Brain microvascular endothelial cell (primary cell): ENCODE measurements around the gene SLC7A1.
A peak's percentile ranks its signal among the peaks of the same experiment; 100 is the strongest.

ENCODE experiments used
- DNase-seq: peaks from one replicate; pipeline ENCODE4 v3.0.0-alpha.2; 2020
- H3K27ac ChIP-seq: fragments of 250-450 bp; sonication (Bioruptor Pico); 2 replicates; pipeline ENCODE4 v1.5.1; 2020; ENCODE audit warnings: mild to moderate bottlenecking, moderate library complexity
- H3K27me3 ChIP-seq: fragments of 250-450 bp; sonication (Bioruptor Pico); replicated peaks from 2 replicates; pipeline ENCODE4 v1.5.1; 2020; ENCODE audit warnings: mild to moderate bottlenecking
- H3K36me3 ChIP-seq: fragments of 250-450 bp; sonication (Bioruptor Pico); replicated peaks from 2 replicates; pipeline ENCODE4 v1.5.1; 2020; ENCODE audit warnings: mild to moderate bottlenecking
- H3K4me3 ChIP-seq: 2 replicates; pipeline ENCODE4 v1.5.1; 2011; ENCODE audit warnings: low read depth, mild to moderate bottlenecking, control low read depth, low read length, moderate library complexity
- in situ Hi-C: cut with HindIII; loops from 2 replicates; pipeline ENCODE4 v1.10.0; 2017; ENCODE audit warnings: low sequenced_read_pairs, low pct_ligation_motif_present
- TF ChIP-seq, protein P1 (sequence below): IDR thresholded peaks from 2 replicates; pipeline ENCODE4 v1.5.1; 2011; ENCODE audit warnings: low read depth, mild to moderate bottlenecking, moderate library complexity, low read length, control low read depth, inconsistent platforms; ENCODE audit errors: missing control alignments

SLC7A1 gene

DNA sequence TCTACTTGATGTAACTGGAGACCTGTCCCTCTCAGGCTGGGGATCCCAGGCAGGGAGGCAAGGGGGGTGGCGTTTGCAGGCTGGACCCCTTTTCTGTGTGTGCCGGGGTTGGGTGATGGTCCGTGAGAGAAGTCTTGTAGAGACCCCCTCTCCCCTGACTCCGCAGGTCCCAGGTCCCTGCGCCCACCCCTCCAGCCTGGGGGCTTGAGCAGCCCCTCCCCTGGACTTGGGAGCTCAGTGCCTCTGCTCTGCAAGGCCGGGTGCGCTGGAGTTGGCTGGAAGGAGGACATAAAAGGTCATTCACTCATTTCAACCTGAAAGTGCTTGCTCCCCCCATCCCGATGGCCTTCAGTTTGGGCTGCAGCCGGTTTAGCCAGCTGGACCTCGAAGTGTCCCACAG, 89.5 kb downstream of the SLC7A1 start:
- Histone ChIP-seq H3K4me3 (no peak overlapping the region), H3K36me3 (peaks cover 8% of the 10 kb centered on the region), H3K27me3 (no peaks in the 10 kb centered on the region), H3K27ac (no peak overlapping the region)
- TF ChIP-seq, protein P1, sequence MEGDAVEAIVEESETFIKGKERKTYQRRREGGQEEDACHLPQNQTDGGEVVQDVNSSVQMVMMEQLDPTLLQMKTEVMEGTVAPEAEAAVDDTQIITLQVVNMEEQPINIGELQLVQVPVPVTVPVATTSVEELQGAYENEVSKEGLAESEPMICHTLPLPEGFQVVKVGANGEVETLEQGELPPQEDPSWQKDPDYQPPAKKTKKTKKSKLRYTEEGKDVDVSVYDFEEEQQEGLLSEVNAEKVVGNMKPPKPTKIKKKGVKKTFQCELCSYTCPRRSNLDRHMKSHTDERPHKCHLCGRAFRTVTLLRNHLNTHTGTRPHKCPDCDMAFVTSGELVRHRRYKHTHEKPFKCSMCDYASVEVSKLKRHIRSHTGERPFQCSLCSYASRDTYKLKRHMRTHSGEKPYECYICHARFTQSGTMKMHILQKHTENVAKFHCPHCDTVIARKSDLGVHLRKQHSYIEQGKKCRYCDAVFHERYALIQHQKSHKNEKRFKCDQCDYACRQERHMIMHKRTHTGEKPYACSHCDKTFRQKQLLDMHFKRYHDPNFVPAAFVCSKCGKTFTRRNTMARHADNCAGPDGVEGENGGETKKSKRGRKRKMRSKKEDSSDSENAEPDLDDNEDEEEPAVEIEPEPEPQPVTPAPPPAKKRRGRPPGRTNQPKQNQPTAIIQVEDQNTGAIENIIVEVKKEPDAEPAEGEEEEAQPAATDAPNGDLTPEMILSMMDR, result no peak
- in situ Hi-C loops, result no loop called here
- no peak for DNase-seq

DNA sequence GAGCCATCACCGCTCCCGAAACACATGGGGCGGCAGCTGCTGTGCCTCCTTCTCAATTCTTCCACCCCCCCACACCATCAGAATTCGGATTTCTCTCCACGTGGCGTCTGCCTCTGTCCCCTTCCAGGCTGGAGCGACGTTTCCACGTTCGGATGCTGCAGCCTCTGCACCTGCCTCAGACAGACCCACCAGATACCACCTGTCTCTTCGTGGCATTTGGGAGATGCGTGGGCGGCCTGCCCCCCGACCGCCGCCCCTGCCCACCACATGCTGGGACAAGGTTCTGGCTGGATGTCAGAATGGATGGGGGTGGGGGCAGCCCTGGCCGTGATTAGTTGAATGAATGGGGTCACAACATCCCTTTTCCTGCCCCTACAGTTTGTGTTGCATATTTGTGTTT, 90.0 kb downstream of the SLC7A1 start:
- peaks cover 3% of the 10 kb centered on the region for H3K36me3 ChIP-seq
- no peak for DNase-seq
- no peak overlapping the region for H3K27ac ChIP-seq
- TF ChIP-seq, protein P1, result no peak
- in situ Hi-C loops, result no loop called here
- no peak overlapping the region for H3K4me3 ChIP-seq
- no peaks in the 10 kb centered on the region for H3K27me3 ChIP-seq

DNA sequence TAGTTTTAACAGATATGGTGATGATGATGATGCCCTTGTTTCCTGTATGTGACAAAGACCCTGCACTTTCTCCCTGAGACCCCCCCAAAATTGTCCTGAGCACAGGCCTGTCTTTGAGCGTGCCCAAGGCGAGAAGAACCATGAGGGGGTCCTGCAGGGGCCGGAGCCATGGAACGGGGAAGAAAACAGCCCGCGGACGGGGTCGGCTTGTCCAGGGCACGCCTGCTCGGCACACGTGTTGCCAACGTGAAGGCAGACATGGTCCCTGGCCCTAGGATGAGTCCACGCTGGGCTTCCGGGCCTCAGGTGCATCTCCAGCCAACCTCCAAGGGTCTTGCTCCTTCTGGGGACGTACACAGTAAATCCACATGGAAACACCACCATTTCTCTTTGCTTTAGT, 90.8 kb downstream of the SLC7A1 start:
- in situ Hi-C loops, result no loop called here
- Histone ChIP-seq H3K27ac (no peak overlapping the region), H3K4me3 (no peak overlapping the region), H3K36me3 (no peaks in the 10 kb centered on the region), H3K27me3 (no peaks in the 10 kb centered on the region)
- TF ChIP-seq, protein P1, result no peak
- no peak for DNase-seq

DNA sequence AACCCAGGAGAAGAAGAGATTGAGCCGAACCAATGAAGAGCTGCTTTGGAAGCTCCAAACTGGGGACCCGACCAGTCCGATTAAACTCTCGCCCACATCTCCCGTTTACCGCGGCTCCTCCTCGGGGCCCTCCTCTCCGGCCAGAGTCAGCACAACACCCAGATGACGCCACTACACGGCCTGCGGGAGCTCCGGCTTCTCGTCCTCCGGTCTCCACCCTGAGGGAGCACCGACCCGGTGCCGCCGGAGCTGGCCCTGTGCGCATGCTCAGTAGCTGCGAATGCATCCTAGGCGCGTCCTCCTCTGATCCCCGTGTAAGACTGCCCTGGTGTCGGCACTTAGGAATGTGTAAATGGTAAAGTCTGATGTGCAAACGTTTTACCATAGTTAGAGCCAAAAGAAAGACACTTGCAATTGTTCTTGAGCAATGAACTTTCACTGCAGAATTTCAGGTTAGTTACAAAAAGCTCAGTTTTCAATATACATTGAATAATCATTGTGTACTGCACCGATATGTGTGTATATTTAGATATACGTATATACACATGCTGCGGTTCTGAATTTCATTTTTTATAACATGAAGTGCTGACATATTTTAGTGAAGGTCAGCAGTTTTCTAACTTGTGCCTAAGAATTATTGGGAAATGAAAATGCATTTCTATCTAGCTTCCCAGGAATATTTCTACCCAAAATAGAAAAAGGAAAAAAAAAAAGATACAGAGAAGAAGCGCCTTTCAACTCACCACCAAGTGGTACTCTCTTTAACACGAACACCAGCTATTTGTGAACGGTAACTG, 92.2 kb downstream of the SLC7A1 start:
- TF ChIP-seq, protein P1, result no peak
- H3K36me3 ChIP-seq, result no peaks in the 10 kb centered on the region
- H3K4me3 ChIP-seq, result peak overlapping the region; percentile 22
- DNase-seq, result no peak
- in situ Hi-C loops, result no loop called here
- H3K27ac ChIP-seq, result no peak overlapping the region
- H3K27me3 ChIP-seq, result no peaks in the 10 kb centered on the region

DNA sequence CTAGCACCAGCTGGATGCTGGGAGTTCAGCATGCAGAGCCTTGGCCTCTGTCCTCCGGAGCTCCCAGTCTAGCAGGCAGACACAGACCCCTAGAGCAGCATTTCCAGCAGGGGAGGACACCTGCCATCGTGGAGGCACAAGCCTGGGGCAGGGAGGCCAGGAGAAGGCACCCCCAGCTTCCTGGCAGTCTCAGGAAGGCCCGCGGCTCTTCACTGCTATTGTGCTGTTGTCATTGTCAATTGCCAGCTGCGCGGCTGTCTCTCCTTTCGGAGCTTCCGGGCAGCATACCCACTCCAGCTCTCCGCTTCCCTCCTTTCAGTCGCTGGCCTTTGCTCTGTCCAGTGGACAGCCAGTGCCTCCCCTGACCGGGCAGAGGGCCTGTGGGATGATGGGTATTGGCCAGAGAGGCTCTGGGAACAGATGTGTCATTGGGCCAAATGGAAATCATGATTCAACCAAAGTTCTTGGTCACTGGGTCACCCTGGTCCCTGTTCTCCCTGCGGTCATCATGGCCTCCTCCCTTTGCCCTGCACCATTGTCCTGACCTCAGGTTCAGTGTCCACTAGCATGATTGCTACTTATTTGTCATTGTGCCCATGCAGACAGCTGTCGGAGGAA, 93.0 kb downstream of the SLC7A1 start:
- no peak for DNase-seq
- H3K36me3 ChIP-seq, result no peaks in the 10 kb centered on the region
- in situ Hi-C loops, result no loop called here
- no peak overlapping the region for H3K4me3 ChIP-seq
- no peak overlapping the region for H3K27ac ChIP-seq
- TF ChIP-seq, protein P1, result no peak
- H3K27me3 ChIP-seq, result no peaks in the 10 kb centered on the region
